ENCODE results near the gene CACNA1G. TPM values are rescaled to one million over a fixed set of nuclear protein-coding genes. Genes with fewer than 3 reads are reported as not detected.

Gene CACNA1G
- polyA plus RNA-seq, 4 donors: 0.03 to 1.7 TPM; not detected in 2

DNA sequence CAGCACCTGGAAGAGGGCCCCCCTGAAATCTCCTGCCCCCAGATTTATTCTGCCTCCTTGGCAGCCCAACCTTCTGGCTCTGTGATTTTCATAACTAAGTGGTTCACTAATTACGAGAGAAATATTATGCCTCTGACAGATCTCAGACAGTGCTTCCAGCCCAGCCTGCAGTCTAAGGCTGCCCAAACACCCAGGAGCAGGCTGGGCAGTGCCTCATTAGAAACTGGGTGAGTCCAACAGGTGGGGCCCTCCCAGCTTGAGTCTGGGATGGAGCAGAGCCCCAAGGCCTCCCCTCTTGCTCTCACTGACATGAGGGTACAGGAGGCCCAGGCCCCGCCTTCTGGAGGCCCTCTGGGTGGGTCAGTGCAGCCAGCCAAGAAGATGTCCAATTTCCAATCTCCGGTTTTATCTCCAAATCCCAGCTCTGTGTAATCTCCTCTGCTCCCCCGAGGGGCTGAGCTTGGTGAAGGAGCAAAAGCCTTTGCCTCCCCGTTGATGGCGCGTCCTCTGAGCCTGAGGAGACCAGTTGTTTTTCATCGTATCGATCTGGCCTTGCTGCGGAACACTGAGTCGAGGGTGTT is 54.0 kb downstream of the CACNA1G start:
- H3K4me3 ChIP-seq (ENCODE audit: low read depth in 1 of 3, low read length in 3 of 3): no peak overlapping the region
- no peaks in the 10 kb centered on the region for H3K9me3 ChIP-seq (ENCODE audit: control insufficient read depth in 2 of 2, insufficient read depth in 1 of 2, low read depth in 1 of 2, low read length in 1 of 2)
- no peak for FAIRE-seq
- 74% methylated on average over 11 of the region's 11 CpGs for WGBS, 3 donors
- H3K27ac ChIP-seq (ENCODE audit: low read depth in 1 of 3, low read length in 2 of 3): no peak overlapping the region
- no peak for DNase-seq
- H3K27me3 ChIP-seq (ENCODE audit: control insufficient read depth in 3 of 3, insufficient read depth in 3 of 3, low read length in 3 of 3): peaks cover 0 to 2% (median 0%) of the 10 kb centered on the region in 3 donors
- H3K4me1 ChIP-seq (ENCODE audit: control insufficient read depth in 3 of 3, insufficient read depth in 2 of 3, low read depth in 1 of 3, low read length in 2 of 3): no peaks in the 10 kb centered on the region
- H3K36me3 ChIP-seq (ENCODE audit: control insufficient read depth in 3 of 3, insufficient read depth in 2 of 3, low read depth in 1 of 3, low read length in 3 of 3): peaks cover 0 to 7% (median 0%) of the 10 kb centered on the region in 3 donors

DNA sequence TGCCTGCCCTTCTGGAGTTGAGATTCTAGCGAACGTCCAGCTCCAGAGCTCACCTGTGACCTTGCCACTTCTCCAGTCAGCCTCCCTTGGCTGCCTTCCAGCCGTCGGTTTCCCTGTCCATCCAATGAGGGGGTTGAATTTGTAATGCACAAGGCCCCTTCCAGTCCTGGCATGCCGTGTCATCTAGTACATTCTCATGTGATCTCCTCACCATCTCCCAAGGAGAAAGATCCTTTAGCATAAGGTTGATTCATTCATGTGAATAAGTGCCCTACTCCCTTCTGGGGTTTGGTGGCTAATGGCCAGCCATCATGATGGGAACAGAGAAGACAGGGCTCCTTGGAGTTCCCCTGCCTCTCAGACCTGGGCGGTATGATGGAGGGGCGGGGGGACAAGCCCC is 55.3 kb downstream of the CACNA1G start:
- Histone ChIP-seq H3K4me3 (ENCODE audit: low read depth in 1 of 3, low read length in 3 of 3) (no peak overlapping the region), H3K36me3 (ENCODE audit: control insufficient read depth in 3 of 3, insufficient read depth in 2 of 3, low read depth in 1 of 3, low read length in 3 of 3) (peaks cover 0 to 7% (median 0%) of the 10 kb centered on the region in 3 donors), H3K9me3 (ENCODE audit: control insufficient read depth in 2 of 2, insufficient read depth in 1 of 2, low read depth in 1 of 2, low read length in 1 of 2) (no peaks in the 10 kb centered on the region), H3K27ac (ENCODE audit: low read depth in 1 of 3, low read length in 2 of 3) (no peak overlapping the region), H3K27me3 (ENCODE audit: control insufficient read depth in 3 of 3, insufficient read depth in 3 of 3, low read length in 3 of 3) (peaks cover 0 to 5% (median 0%) of the 10 kb centered on the region in 3 donors), H3K4me1 (ENCODE audit: control insufficient read depth in 3 of 3, insufficient read depth in 2 of 3, low read depth in 1 of 3, low read length in 2 of 3) (no peaks in the 10 kb centered on the region)
- DNase-seq: no peak
- WGBS, 3 donors: 70 to 84% (median 70%) methylated on average over 7 of the region's 7 CpGs
- no peak for FAIRE-seq

DNA sequence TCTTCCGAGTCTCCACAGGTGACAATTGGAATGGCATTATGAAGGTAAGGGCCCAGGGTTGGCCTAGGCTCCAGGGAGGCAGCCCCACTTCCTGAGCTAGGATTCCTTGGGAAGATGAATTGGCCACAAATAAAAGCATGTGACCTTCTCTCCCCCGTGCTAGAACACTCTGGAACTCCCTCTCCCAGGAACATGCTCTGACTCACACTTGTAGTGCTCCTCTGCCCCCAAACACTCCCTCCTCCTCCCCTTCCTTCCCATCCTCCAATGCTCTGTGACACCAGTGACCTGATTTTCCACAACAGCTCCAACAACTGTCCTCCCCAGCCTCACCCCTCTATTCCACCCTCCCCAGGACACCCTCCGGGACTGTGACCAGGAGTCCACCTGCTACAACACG is 57.8 kb downstream of the CACNA1G start:
- FAIRE-seq: no peak
- H3K27ac ChIP-seq (ENCODE audit: low read depth in 1 of 3, low read length in 2 of 3): no peak overlapping the region
- no peaks in the 10 kb centered on the region for H3K4me1 ChIP-seq (ENCODE audit: control insufficient read depth in 3 of 3, insufficient read depth in 2 of 3, low read depth in 1 of 3, low read length in 2 of 3)
- DNase-seq: no peak
- WGBS, 3 donors: 56 to 75% (median 58%) methylated on average over 4 of the region's 4 CpGs
- H3K36me3 ChIP-seq (ENCODE audit: control insufficient read depth in 3 of 3, insufficient read depth in 2 of 3, low read depth in 1 of 3, low read length in 3 of 3): peaks cover 0 to 7% (median 0%) of the 10 kb centered on the region in 3 donors
- H3K9me3 ChIP-seq (ENCODE audit: control insufficient read depth in 2 of 2, insufficient read depth in 1 of 2, low read depth in 1 of 2, low read length in 1 of 2): no peaks in the 10 kb centered on the region
- H3K27me3 ChIP-seq (ENCODE audit: control insufficient read depth in 3 of 3, insufficient read depth in 3 of 3, low read length in 3 of 3): peaks cover 0 to 10% (median 2%) of the 10 kb centered on the region in 3 donors
- no peak overlapping the region for H3K4me3 ChIP-seq (ENCODE audit: low read depth in 1 of 3, low read length in 3 of 3)

DNA sequence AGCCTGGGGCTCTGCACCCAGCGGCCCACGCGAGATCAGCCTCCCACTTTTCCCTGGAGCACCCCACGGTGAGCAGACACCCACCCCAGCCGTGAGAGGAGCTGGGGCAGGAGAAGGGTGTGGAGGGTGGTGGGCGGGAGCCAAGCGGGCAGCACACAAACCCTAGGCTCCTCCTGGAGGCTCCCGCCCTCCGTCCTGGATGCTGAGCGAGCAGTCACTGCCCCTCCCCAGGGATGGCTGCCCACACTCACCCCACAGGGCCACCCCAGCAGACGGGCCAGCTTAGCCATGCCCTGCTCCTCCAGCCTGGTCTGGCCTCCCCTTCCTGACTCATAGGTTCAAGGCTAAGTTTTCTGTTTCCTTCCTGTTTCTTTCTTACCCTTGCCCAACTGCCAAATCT is 58.4 kb downstream of the CACNA1G start:
- 79 to 80% (median 79%) methylated on average over 10 to 11 of the region's 11 CpGs for WGBS, 3 donors
- H3K36me3 ChIP-seq (ENCODE audit: control insufficient read depth in 3 of 3, insufficient read depth in 2 of 3, low read depth in 1 of 3, low read length in 3 of 3): peaks cover 0 to 7% (median 0%) of the 10 kb centered on the region in 3 donors
- DNase-seq (no peak), FAIRE-seq (no peak)
- no peak overlapping the region for H3K27ac ChIP-seq (ENCODE audit: low read depth in 1 of 3, low read length in 2 of 3)
- no peak overlapping the region for H3K4me3 ChIP-seq (ENCODE audit: low read depth in 1 of 3, low read length in 3 of 3)
- peaks cover 0 to 10% (median 2%) of the 10 kb centered on the region in 3 donors for H3K27me3 ChIP-seq (ENCODE audit: control insufficient read depth in 3 of 3, insufficient read depth in 3 of 3, low read length in 3 of 3)
- H3K4me1 ChIP-seq (ENCODE audit: control insufficient read depth in 3 of 3, insufficient read depth in 2 of 3, low read depth in 1 of 3, low read length in 2 of 3): no peaks in the 10 kb centered on the region
- no peaks in the 10 kb centered on the region for H3K9me3 ChIP-seq (ENCODE audit: control insufficient read depth in 2 of 2, insufficient read depth in 1 of 2, low read depth in 1 of 2, low read length in 1 of 2)

DNA sequence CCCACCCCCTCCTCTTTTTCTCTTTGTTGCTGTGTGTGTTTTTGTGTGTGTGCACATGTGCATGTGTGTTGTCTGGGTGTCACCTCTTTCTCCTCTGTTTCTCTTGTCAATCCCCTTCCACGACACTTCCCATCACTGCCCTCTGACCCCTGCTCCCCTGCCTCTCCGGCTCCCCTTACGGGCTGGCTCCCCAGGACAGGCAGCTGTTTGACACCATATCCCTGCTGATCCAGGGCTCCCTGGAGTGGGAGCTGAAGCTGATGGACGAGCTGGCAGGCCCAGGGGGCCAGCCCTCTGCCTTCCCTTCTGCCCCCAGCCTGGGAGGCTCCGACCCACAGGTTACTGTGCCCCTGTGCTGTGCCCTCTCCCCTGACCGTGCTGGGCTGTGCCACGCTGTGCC is 59.0 kb downstream of the CACNA1G start:
- H3K4me3 ChIP-seq (ENCODE audit: low read depth in 1 of 3, low read length in 3 of 3): no peak overlapping the region
- H3K9me3 ChIP-seq (ENCODE audit: control insufficient read depth in 2 of 2, insufficient read depth in 1 of 2, low read depth in 1 of 2, low read length in 1 of 2): no peaks in the 10 kb centered on the region
- no peak overlapping the region for H3K27ac ChIP-seq (ENCODE audit: low read depth in 1 of 3, low read length in 2 of 3)
- peaks cover 0 to 10% (median 2%) of the 10 kb centered on the region in 3 donors for H3K27me3 ChIP-seq (ENCODE audit: control insufficient read depth in 3 of 3, insufficient read depth in 3 of 3, low read length in 3 of 3)
- no peaks in the 10 kb centered on the region for H3K4me1 ChIP-seq (ENCODE audit: control insufficient read depth in 3 of 3, insufficient read depth in 2 of 3, low read depth in 1 of 3, low read length in 2 of 3)
- H3K36me3 ChIP-seq (ENCODE audit: control insufficient read depth in 3 of 3, insufficient read depth in 2 of 3, low read depth in 1 of 3, low read length in 3 of 3): peaks cover 0 to 9% (median 0%) of the 10 kb centered on the region in 3 donors
- FAIRE-seq: no peak
- 75 to 77% (median 77%) methylated on average over 6 to 7 of the region's 7 CpGs for WGBS, 3 donors
- no peak for DNase-seq

DNA sequence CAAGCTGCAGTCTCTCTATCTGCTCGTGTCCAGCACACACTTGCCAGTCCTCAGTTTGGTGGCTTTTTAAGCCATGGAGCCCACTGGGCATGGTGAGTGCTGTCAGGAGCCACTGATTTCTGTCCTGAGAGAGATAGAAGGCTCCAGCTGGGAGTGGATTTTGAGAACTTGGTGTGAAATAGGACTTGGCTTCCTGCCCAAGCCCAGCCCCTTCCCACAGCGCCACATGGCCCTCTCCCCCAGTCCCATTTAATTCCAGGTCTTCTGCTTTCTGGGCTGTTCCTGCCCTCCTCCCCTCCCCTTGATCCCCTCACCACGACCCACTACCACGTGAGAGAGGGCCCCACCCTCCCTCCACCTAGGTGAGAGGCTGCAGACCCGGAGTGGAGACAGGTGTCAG is 59.7 kb downstream of the CACNA1G start:
- FAIRE-seq (no peak), DNase-seq (no peak)
- H3K9me3 ChIP-seq (ENCODE audit: control insufficient read depth in 2 of 2, insufficient read depth in 1 of 2, low read depth in 1 of 2, low read length in 1 of 2): no peaks in the 10 kb centered on the region
- H3K4me3 ChIP-seq (ENCODE audit: low read depth in 1 of 3, low read length in 3 of 3): no peak overlapping the region
- 49 to 54% (median 49%) methylated on average over 4 to 5 of the region's 5 CpGs for WGBS, 3 donors
- no peak overlapping the region for H3K27ac ChIP-seq (ENCODE audit: low read depth in 1 of 3, low read length in 2 of 3)
- H3K27me3 ChIP-seq (ENCODE audit: control insufficient read depth in 3 of 3, insufficient read depth in 3 of 3, low read length in 3 of 3): peaks cover 0 to 10% (median 2%) of the 10 kb centered on the region in 3 donors
- H3K36me3 ChIP-seq (ENCODE audit: control insufficient read depth in 3 of 3, insufficient read depth in 2 of 3, low read depth in 1 of 3, low read length in 3 of 3): peaks cover 0 to 9% (median 0%) of the 10 kb centered on the region in 3 donors
- no peaks in the 10 kb centered on the region for H3K4me1 ChIP-seq (ENCODE audit: control insufficient read depth in 3 of 3, insufficient read depth in 2 of 3, low read depth in 1 of 3, low read length in 2 of 3)

DNA sequence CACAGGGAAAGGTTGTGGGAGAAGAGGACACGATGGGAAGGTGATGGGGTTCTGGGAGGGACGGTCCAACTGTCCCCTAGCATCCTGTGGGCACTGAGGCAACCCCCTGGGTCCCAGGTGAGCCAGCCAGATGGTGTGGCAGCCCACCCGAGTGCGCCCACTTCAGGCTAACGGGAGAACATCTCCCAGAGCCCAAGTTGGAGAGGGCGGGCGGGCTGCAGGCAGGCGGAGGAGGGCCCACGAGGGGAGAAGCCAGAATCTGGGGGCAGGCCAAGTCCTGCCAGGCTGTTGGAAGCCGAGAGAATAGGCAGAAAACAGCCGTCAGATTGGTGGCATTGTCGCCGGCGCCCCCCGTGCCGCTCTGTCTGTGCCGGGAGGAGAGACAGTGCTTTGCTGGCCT is 60.3 kb downstream of the CACNA1G start:
- Histone ChIP-seq H3K4me1 (ENCODE audit: control insufficient read depth in 3 of 3, insufficient read depth in 2 of 3, low read depth in 1 of 3, low read length in 2 of 3) (no peaks in the 10 kb centered on the region), H3K27ac (ENCODE audit: low read depth in 1 of 3, low read length in 2 of 3) (no peak overlapping the region), H3K4me3 (ENCODE audit: low read depth in 1 of 3, low read length in 3 of 3) (no peak overlapping the region), H3K36me3 (ENCODE audit: control insufficient read depth in 3 of 3, insufficient read depth in 2 of 3, low read depth in 1 of 3, low read length in 3 of 3) (peaks cover 0 to 9% (median 0%) of the 10 kb centered on the region in 3 donors), H3K27me3 (ENCODE audit: control insufficient read depth in 3 of 3, insufficient read depth in 3 of 3, low read length in 3 of 3) (peaks cover 0 to 10% (median 2%) of the 10 kb centered on the region in 3 donors), H3K9me3 (ENCODE audit: control insufficient read depth in 2 of 2, insufficient read depth in 1 of 2, low read depth in 1 of 2, low read length in 1 of 2) (no peaks in the 10 kb centered on the region)
- 73 to 78% (median 77%) methylated on average over 14 to 17 of the region's 17 CpGs for WGBS, 3 donors
- FAIRE-seq (no peak), DNase-seq (no peak)

DNA sequence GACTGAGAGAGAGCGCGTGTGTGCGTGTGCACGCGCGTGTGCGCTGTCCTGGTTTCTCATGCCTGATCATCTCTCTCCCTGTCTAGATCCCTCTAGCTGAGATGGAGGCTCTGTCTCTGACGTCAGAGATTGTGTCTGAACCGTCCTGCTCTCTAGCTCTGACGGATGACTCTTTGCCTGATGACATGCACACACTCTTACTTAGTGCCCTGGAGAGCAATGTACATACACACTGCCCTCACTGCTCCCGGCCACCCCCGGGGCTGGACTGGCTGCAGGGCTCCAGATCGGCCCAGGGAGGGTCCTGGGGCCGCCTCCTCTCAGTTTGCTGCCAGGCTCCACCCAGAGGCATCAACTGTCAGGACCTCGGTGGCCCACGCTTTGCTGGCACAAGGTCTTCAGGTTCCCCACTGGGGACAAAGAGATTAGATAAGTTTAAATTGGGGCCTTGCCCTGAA is 61.1 kb downstream of the CACNA1G start:
- Histone ChIP-seq H3K36me3 (ENCODE audit: control insufficient read depth in 3 of 3, insufficient read depth in 2 of 3, low read depth in 1 of 3, low read length in 3 of 3) (peaks cover 0 to 9% (median 0%) of the 10 kb centered on the region in 3 donors), H3K4me1 (ENCODE audit: control insufficient read depth in 3 of 3, insufficient read depth in 2 of 3, low read depth in 1 of 3, low read length in 2 of 3) (peaks cover 0 to 5% (median 0%) of the 10 kb centered on the region in 3 donors), H3K9me3 (ENCODE audit: control insufficient read depth in 2 of 2, insufficient read depth in 1 of 2, low read depth in 1 of 2, low read length in 1 of 2) (no peaks in the 10 kb centered on the region), H3K27ac (ENCODE audit: low read depth in 1 of 3, low read length in 2 of 3) (no peak overlapping the region), H3K4me3 (ENCODE audit: low read depth in 1 of 3, low read length in 3 of 3) (no peak overlapping the region), H3K27me3 (ENCODE audit: control insufficient read depth in 3 of 3, insufficient read depth in 3 of 3, low read length in 3 of 3) (peaks cover 0 to 10% (median 2%) of the 10 kb centered on the region in 3 donors)
- 64 to 68% (median 64%) methylated on average over 14 to 16 of the region's 16 CpGs for WGBS, 3 donors
- FAIRE-seq (no peak), DNase-seq (no peak)

Measured in small intestine (tissue), 7 donors.